Suprapubic skin (tissue), 4 donors: ENCODE data around the gene FEM1B. TPM values are rescaled to one million over a fixed set of nuclear protein-coding genes. Genes with fewer than 3 reads are reported as not detected.
A peak's percentile ranks its signal among the peaks of the same experiment; 100 is the strongest.

Experiments used
- DNase-seq, 2 donors: peaks; one replicate each; pipeline ENCODE4 v3.0.0-alpha.2; 2019; ENCODE audit warnings: low spot score in 2 of 2
- H3K27ac ChIP-seq: fragments of 200-600 bp; sonication (generic); one replicate; pipeline ENCODE4 v1.5.1; 2019
- H3K27me3 ChIP-seq: fragments of 200-600 bp; sonication (generic); one replicate; pipeline ENCODE4 v1.5.1; 2019
- H3K36me3 ChIP-seq: fragments of 200-600 bp; sonication (generic); one replicate; pipeline ENCODE4 v1.5.1; 2019
- H3K4me1 ChIP-seq: fragments of 200-600 bp; sonication (generic); one replicate; pipeline ENCODE4 v1.5.1; 2019
- H3K4me3 ChIP-seq: fragments of 200-600 bp; sonication (generic); one replicate; pipeline ENCODE4 v1.5.1; 2019; ENCODE audit warnings: mild to moderate bottlenecking
- H3K9me3 ChIP-seq: fragments of 200-600 bp; sonication (generic); one replicate; pipeline ENCODE4 v1.5.1; 2019
- EP300 ChIP-seq: sonication (generic); formaldehyde crosslinking; IDR thresholded peaks from one replicate; pipeline ENCODE4 v1.6.1; 2017; ENCODE audit warnings: antibody characterized with exemption
- POLR2A ChIP-seq, 2 donors: fragments of 450-650 bp; IDR thresholded peaks; one replicate each; pipeline ENCODE4 v1.6.1; 2017; ENCODE audit warnings: antibody characterized with exemption in 2 of 2, mild to moderate bottlenecking in 2 of 2, moderate library complexity in 2 of 2
- POLR2AphosphoS5 ChIP-seq, 3 donors: sonication (generic); formaldehyde crosslinking; IDR thresholded peaks; one replicate each; pipeline ENCODE4 v1.6.1; 2017; ENCODE audit warnings: antibody characterized with exemption in 3 of 3
- WGBS: methylation state at CpG from one replicate; pipeline ENCODE4 v1.1.5; 2018; 5-methylcytosine and 5-hydroxymethylcytosine counted together
- total RNA-seq, 4 donors: library from RNA; depleted of rRNA; stranded (reverse); fragments of >200 nt; gene quantifications; one replicate each; pipeline ENCODE4 v1.1.0, GENCODE V29; 2016
- TF ChIP-seq, protein P1 (sequence below), 2 donors: fragments of 200-600 bp in 1 of 2; fragments of 450-650 bp in 1 of 2; sonication (generic) in 1 of 2; IDR thresholded peaks; one replicate each; pipeline ENCODE4 v1.5.1; 2016 to 2019; ENCODE audit warnings: antibody characterized with exemption in 2 of 2, mild to moderate bottlenecking in 1 of 2, moderate library complexity in 1 of 2

Gene FEM1B
- total RNA-seq, 4 donors from 2014 or later: 56.3 to 89.6 (median 63.8) TPM

DNA sequence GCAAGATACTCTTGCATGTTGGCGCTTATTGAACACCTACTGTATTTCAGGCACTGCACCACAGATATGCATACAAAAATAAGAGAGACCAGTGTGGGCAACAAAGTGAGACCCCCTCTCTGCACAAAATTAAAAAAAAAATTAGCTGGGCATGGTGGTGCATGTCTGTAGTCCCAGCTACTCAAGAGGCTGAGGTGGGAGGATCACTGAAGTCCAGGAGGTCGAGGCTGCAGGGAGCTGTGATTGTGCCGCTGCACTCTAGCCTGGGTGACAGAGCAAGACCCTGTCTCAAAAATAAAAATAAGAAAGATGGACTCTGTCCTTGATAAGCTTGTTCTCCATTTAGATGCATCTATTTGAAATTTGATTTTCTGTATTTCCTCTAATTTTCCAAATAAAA is 20.8 kb downstream of the FEM1B start:
- no peaks in the 10 kb centered on the region for H3K9me3 ChIP-seq
- peaks cover 44% of the 10 kb centered on the region for H3K4me1 ChIP-seq
- H3K27ac ChIP-seq: peak overlapping the region; percentile 42
- no peak for TF ChIP-seq EP300
- TF ChIP-seq POLR2AphosphoS5 (IDR thresholded peaks at IDR 0.05): no peak
- TF ChIP-seq, protein P1, sequence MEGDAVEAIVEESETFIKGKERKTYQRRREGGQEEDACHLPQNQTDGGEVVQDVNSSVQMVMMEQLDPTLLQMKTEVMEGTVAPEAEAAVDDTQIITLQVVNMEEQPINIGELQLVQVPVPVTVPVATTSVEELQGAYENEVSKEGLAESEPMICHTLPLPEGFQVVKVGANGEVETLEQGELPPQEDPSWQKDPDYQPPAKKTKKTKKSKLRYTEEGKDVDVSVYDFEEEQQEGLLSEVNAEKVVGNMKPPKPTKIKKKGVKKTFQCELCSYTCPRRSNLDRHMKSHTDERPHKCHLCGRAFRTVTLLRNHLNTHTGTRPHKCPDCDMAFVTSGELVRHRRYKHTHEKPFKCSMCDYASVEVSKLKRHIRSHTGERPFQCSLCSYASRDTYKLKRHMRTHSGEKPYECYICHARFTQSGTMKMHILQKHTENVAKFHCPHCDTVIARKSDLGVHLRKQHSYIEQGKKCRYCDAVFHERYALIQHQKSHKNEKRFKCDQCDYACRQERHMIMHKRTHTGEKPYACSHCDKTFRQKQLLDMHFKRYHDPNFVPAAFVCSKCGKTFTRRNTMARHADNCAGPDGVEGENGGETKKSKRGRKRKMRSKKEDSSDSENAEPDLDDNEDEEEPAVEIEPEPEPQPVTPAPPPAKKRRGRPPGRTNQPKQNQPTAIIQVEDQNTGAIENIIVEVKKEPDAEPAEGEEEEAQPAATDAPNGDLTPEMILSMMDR (IDR thresholded peaks at IDR 0.05): no peak
- TF ChIP-seq POLR2A (IDR thresholded peaks at IDR 0.05): no peak
- peaks cover 5% of the 10 kb centered on the region for H3K36me3 ChIP-seq
- WGBS: 93% methylated on average over 3 of the region's 3 CpGs
- H3K4me3 ChIP-seq: peak overlapping the region; percentile 35
- DNase-seq: no peak
- H3K27me3 ChIP-seq: no peaks in the 10 kb centered on the region

DNA sequence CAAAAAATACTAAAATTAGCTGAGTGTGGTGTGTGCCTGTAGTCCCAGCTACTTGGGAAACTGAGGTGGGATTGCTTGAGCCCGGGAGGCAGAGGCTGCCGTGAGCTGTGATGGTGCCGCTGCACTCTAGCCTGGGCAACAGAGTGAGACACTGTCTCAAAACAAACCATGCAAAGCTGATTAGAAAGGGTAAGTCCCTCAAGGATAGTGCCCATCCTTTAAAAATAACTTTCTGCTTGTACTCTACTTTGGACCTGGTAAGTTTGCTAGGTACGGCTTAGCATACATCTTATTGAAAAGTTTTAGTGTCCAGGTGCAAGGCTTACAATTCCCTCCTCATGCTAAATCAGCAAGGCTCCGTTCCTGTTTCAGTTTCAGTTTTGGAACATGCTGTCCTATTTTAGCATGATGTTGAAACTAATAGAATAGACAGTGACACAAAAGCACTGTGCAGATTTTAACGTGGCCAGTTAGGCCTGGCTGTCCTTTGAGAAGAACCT is 21.4 kb downstream of the FEM1B start:
- WGBS: 24% methylated on average over 6 of the region's 6 CpGs
- peak overlapping the region; percentile 35 for H3K4me3 ChIP-seq
- no peak for DNase-seq

DNA sequence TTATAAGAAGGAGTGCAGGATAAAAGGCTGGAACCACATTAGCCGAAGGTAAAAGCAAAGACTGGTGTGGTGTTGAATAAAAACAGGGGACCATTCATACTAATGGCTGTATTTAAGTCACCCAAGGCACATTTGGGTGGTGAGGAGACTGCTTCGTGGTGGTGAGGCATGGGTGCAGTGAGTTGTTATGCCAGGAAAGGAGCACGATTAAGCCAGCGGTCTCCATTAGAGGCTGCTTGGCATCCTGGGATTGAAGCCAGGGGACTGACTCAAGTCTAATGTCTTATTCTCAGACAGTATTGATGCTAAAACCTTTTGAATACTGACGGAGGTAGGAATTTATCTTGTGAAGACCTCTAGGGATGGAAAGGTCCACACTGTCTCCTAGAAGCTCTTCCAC is 21.9 kb downstream of the FEM1B start:
- no peaks in the 10 kb centered on the region for H3K9me3 ChIP-seq
- peak overlapping the region; percentile 35 for H3K4me3 ChIP-seq
- H3K27ac ChIP-seq: peak overlapping the region; percentile 42
- peaks cover 40% of the 10 kb centered on the region for H3K4me1 ChIP-seq
- DNase-seq: no peak
- no peaks in the 10 kb centered on the region for H3K27me3 ChIP-seq
- no peak for TF ChIP-seq POLR2A (IDR thresholded peaks at IDR 0.05)
- no peak for TF ChIP-seq POLR2AphosphoS5 (IDR thresholded peaks at IDR 0.05)
- WGBS: 35% methylated on average over 4 of the region's 5 CpGs
- no peaks in the 10 kb centered on the region for H3K36me3 ChIP-seq

More for the DNA sequence above, 21.4 kb downstream of the FEM1B start:
- Histone ChIP-seq H3K9me3 (no peaks in the 10 kb centered on the region), H3K27me3 (no peaks in the 10 kb centered on the region), H3K4me1 (peaks cover 44% of the 10 kb centered on the region), H3K27ac (peak overlapping the region; percentile 42), H3K36me3 (peaks cover under 1% of the 10 kb centered on the region)
- TF ChIP-seq EP300 (no peak), POLR2A (IDR thresholded peaks at IDR 0.05) (no peak), POLR2AphosphoS5 (IDR thresholded peaks at IDR 0.05) (no peak)
- TF ChIP-seq, protein P1 (IDR thresholded peaks at IDR 0.05): no peak

DNA sequence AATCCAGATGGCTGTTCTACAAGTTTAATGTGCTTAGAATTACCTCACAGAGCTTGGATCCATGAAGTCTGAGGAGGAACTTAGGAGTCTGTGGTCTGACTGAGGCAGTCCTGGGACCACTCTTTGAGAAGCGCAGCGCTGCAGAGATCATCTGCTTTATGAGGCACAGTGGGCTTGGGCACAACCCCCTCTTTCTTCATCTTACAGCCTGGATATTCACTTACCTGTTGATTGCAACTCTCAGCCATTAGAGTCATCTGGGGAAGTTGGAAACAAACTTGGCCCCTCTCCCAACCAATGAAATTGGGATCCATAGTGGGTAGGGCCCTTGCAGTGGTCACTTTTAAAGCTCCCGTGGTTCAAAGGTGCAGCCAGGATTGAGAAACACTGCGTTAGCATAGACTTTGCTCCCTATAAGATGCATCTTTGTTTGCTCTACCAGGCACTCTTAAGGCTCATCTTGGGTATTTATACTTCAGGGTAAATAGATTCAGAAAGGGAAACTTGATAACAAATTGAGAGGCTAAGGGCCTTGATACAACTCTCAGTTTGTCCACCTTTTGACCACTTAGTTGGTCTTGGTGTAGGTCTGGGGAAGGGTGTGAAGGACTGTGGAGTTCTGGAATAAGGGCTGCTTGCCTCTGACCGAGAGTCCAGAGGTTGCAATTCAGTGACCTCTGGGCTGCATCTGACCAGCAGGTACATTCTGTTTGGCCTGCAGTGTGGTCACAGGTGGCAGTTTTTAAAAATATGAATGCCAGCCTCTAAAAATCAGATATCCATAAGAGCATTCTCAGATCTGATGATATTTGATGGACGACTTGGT is 22.8 kb downstream of the FEM1B start:
- Histone ChIP-seq H3K4me3 (no peak overlapping the region), H3K4me1 (peaks cover 37% of the 10 kb centered on the region), H3K27me3 (no peaks in the 10 kb centered on the region), H3K9me3 (no peaks in the 10 kb centered on the region), H3K27ac (peak overlapping the region; percentile 42), H3K36me3 (no peaks in the 10 kb centered on the region)
- DNase-seq: no peak
- TF ChIP-seq POLR2AphosphoS5 (IDR thresholded peaks at IDR 0.05) (no peak), EP300 (no peak), POLR2A (IDR thresholded peaks at IDR 0.05) (no peak)
- TF ChIP-seq, protein P1 (IDR thresholded peaks at IDR 0.05): no peak
- 93% methylated on average over 6 of the region's 6 CpGs for WGBS

DNA sequence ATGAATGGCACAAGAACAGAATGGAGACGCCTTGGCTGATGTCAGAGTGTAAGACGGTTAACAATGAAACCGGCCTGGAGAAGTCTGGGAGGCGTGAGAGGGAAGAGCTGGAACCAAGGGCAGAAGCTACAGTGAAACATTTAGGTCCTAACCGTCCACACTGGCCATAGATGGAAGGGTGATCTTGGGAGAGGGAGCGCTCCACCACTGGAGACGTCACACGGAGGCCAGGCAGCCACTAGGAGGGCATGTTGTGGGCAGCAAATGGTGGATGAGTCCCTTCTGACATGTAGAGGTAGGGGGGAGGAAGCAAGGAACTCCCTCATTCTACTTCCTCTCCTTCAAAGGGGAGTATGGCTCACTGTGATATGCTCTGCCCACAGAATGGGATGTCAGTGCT is 23.8 kb downstream of the FEM1B start:
- no peak overlapping the region for H3K27ac ChIP-seq

More for the DNA sequence above, 23.8 kb downstream of the FEM1B start:
- H3K9me3 ChIP-seq: no peaks in the 10 kb centered on the region
- WGBS: 89% methylated on average over 8 of the region's 8 CpGs
- TF ChIP-seq EP300 (no peak), POLR2AphosphoS5 (IDR thresholded peaks at IDR 0.05) (no peak), POLR2A (IDR thresholded peaks at IDR 0.05) (no peak)
- TF ChIP-seq, protein P1 (IDR thresholded peaks at IDR 0.05): no peak
- DNase-seq: no peak
- no peaks in the 10 kb centered on the region for H3K27me3 ChIP-seq
- peaks cover 35% of the 10 kb centered on the region for H3K4me1 ChIP-seq
- no peaks in the 10 kb centered on the region for H3K36me3 ChIP-seq
- H3K4me3 ChIP-seq: no peak overlapping the region
